NCI-H1092 (cell line): ENCODE measurements around the gene DCAF11.
A peak's percentile ranks its signal among the peaks of the same experiment; 100 is the strongest.

Experiments used
- DNase-seq: peaks from one replicate; lab custom pipeline; 2025; lab: John Stamatoyannopoulos, UW

The DCAF11 gene

DNA sequence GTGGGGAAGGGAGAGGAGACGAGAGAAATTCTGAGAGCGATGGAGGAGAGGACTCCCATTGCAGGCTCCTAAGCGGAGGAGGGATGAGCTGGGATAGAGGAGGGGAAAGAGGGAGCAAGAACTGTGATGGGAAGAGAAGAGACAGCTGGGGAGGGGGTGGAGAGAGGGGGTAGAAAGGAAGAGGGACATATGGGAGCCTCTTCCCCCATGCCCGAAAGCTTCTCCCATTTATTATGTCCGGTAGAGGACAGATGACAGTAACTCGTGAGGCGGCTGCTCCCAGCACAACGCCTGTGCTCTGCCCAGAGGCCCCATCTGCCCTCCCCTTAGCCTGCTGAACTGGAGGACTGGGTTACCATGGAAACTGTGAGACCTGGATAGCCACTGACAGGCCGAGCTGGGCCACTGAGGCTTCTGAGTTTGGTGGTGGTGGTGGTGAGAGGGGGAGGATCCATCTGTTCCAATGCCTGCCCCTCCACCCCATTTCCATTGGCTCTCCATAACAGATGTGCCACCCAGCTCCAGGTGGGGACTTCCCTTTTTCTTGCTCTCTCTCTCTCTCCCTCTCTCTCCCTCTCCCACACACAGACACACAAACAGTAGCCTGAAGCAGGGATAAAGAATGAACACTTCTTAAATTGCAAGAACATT, 35.0 kb upstream of the DCAF11 start:
- DNase-seq = no peak

DNA sequence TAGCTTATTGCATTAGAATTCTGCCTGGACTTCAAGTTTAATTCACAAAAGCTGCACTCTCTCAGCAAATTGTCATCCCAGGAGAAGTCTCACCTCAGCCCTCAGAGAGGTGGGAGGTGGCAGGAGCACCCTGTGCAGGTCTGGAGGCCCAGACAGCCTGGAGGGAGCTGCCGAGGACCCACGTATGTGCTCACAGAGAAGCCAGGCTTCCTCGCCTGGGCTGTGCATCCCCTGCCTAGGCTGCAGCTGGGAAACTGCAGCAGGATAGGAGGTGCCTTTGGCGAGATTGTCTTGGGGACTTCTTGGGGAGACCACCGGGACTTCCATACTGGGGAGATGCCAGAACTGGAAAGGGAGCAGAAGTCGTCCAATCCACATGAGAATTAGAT, 34.4 kb upstream of the DCAF11 start:
- no peak for DNase-seq

- peak; percentile 35 for DNase-seq
These were observed 33.5 kb upstream of the DCAF11 start for GRCh38 chr14:24080888-24081738.

DNA sequence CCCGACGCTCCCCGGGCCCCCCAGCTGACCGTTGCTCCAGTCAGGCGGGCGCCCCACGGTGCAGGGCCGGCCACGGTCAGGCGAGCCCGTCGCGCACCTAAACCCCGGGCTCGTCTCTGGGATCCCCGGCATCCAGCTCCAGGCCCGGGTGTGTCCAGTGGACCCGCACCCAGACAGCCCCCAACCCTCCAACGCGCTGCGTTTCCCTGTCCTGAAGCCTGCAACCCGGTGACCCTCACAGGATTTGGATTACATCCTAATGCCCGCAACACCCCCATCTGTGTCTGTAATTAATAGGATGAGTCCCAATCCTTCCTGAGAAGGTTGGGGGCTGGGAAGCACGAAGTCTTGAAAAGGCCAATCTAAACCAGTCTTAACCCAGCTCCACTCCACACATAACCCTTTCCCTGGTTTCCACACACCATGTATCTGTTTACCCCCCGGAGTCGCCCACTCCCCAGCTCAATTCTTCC, 32.8 kb upstream of the DCAF11 start:
- no peak for DNase-seq

- DNase-seq = no peak
These were observed 32.0 kb upstream of the DCAF11 start for GRCh38 chr14:24082411-24083080.

DNA sequence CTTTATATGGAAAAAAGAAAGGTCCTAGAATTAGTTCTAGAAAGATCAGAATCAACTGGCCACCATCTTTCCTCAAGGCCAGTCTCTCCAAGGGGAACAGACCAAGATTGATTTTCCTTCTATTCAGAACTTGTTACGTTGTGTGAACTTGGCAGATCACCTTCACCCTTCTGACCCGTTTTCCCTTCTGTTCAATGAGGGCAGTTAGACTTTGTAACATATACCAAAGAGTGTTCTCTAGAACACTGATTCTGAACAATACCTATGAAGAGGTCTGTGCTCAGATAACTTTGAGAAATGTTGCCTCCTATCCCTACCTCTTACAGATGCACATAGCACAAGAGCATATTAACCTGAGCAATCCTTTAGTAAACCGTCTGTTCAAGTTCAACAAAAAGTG, 31.1 kb upstream of the DCAF11 start:
- DNase-seq = no peak

- DNase-seq = no peak
These were observed 30.1 kb upstream of the DCAF11 start for GRCh38 chr14:24084440-24084839.

- DNase-seq = no peak
These were observed 29.4 kb upstream of the DCAF11 start for GRCh38 chr14:24085215-24085614.

DNA sequence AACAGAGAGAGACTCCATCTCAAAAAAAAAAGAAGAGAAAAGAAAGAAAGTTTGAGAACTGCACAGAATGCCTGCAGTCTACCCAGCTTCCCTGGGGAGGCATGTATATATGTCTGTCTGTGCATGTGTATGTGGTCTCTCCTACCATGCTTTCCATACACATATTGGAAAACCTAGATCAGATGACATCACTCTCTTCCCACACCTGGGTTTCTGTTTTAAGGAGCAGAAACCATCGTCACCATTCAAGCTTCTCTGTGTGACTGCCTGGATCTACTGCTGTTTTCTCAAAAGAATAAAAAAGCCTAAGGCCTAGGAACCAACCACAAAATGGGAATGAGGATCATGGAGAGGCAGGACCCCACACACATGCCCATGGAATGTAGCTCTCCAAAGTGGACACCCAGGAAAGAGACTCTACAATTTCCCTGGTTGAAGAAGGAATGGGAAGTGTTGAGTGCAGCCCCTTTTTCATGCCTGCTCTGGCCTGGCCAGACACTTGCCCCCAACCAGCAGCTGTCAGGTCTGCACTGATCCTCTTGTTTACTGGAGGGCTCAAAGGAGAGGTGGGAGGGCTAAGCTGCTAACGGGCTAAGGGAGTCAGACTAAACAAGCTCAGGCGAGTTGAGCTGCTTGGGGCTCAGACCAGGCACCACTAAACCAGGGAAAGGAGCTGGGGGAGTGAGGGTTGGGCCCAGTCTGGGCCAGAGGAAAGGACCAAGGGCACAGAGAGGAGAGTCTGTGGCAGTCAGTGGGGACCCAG, 28.2 kb upstream of the DCAF11 start:
- DNase-seq = no peak

GRCh38 chr14:24087004-24087403, 27.6 kb upstream of the DCAF11 start:
- DNase-seq = no peak

DNA sequence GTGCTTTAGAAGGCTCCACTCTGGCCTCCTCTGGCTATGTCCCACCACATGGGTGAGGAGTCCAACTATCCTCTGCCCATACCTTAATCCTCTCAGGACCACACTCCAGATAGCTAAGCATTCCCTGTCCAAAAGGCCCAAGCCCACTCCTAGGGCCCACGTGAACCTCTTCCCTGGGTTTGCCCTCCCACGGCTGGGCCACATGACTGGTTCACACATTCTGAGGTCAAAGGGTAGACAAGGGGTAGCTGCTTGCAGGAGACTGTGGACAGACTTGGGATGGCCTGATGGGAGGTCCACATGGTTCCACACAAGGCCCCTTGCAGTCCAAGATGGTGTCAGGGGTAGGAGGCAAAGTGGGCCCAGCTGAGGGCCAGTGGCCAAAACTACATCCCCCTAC, 26.5 kb upstream of the DCAF11 start:
- DNase-seq = no peak

- DNase-seq = no peak
These were observed 24.7 kb upstream of the DCAF11 start for GRCh38 chr14:24089890-24090289.

GRCh38 chr14:24092110-24092504, 22.5 kb upstream of the DCAF11 start:
- no peak for DNase-seq

- no peak for DNase-seq
These were observed 21.9 kb upstream of the DCAF11 start for GRCh38 chr14:24092505-24093206.

- DNase-seq = no peak
These were observed 21.2 kb upstream of the DCAF11 start for GRCh38 chr14:24093207-24093900.

DNA sequence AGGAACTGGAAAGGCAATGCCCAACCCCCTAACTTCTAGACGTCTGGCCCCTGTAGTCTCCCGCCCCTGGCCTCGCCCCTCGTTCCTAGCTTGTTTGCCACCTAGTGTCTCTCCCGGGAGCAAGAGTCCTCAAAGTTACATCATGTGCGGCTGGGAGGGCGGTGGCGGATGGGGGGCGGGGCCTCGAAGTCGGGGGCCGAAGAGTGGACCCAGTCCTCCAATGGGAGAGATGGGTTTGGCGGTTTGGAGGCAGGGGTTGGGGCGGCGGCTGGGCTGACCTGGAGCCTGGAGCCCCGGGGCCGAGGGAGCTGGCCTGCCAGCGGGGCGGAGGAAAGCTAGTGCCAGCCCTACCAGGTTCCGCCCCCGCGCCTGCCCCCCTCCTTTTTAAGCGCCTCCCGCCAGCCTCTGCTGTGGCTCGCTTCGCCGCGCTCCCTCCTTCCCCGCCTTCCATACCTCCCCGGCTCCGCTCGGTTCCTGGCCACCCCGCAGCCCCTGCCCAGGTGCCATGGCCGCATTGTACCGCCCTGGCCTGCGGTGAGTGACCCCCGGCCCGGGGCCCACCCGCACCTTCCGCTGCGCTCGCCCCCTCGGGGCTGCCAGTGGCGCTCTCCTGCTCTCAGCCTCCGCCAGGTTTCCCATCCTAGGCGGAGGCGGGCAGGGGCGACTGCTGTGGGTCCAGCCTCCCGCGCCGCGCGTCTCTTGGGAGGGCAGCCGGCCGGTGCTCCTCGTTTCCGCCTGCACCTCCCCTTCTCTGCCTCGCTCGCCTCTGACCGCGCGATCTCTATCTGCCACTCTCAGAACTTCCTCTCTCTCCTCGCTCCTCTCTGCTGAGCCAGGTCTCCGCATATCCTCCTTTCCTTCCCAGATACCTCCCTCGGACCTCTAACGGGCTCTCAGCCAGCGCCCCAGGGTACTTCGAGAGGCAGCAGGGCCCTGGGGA, 20.4 kb upstream of the DCAF11 start, which contains the start of gene PCK2:
TSS of gene PCK2 (plus strand) at position 411 of the 940 bp plus-strand sequence. CDS start at position 506, 95 bp downstream.
- peak; percentile 72 for DNase-seq

DNA sequence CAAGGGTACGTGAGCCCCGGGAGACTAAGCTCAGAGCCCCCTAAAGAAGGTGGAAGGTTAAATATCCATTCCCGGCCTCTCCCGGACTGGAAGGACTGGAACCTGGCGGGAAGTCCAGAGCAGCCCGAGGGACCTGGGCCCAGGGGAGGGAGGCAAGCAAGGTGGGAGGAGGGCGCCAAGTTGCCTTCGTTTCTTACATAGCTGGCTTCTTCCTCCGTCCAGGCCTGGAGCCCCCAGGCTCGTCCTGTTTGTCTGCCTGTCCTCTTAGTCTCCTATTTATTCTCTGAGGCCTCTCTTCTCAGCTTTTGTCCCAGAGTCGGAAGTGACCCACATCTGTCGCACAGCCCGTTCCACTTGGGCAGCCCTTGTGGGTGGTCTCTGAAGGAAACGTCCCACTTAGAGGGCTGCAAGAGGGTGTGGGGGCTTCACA, 19.7 kb upstream of the DCAF11 start:
- no peak for DNase-seq

DNA sequence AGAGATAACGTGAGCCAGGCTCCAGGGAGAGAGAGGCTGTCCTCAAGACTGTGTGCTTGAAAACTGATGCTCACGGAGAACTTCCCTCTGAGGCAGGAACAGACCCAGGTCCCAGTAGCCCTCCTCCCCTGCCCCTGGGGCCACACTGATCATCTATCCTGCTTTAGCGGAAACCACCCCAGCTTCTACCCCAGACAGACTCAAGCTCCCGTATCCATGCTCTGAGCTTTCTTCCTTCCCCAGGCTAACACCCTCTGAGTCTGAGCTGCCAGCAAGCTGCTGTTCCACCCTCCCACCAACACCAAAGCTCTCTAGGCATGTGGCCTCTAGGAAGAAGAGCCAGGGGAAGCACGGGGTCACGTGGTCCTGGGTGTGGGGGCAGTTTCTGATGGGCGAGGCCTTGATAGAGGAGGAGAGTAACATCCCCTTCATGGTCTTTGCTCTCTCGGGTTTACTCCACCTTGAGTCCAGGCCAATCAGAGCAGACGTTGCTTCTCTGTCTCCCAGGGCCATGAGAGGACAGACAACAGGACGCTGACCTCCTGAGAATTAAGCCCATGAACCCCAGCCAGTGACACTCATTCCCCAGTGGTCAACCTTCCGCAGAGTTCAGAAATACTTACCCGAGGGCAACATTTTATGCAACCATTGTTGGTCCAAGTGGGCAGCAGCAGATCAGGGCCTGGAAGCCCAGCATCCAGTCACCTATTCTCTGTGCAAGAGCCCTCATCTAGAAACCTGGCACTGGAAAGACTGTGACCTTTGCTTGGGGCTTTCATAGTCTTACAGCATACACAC, 19.1 kb upstream of the DCAF11 start:
- no peak for DNase-seq
